Measurements from ENCODE around the gene TANC1.
A peak's percentile ranks its signal among the peaks of the same experiment; 100 is the strongest.

TANC1 gene

GRCh38 chr2:159026170-159026569 lies 57.7 kb downstream of the TANC1 start:
- no peak for DNase-seq (ENCODE audit: low spot score)
- no CpG with 5 or more reads among the region's 2 CpGs for WGBS, 2 donors (ENCODE audit: extremely low coverage in 2 of 2, insufficient read length in 2 of 2, insufficient replicate concordance in 1 of 2)
- no peak overlapping the region for H3K23ac ChIP-seq (ENCODE audit: low read depth, low read length, poor library complexity)

GRCh38 chr2:159028776-159029175 lies 60.3 kb downstream of the TANC1 start:
- Histone ChIP-seq H2AK5ac (ENCODE audit: low read depth, low read length) (no peak overlapping the region), H3K36me3 (replicated peaks in 1 of 2; ENCODE audit: control insufficient read depth in 2 of 2, insufficient read depth in 2 of 2, low read length in 2 of 2) (peaks cover 0 to 3% of the 10 kb centered on the region in 2 donors), H4K8ac (ENCODE audit: low read depth, low read length) (no peak overlapping the region), H2BK12ac (ENCODE audit: low read length) (no peak overlapping the region), H3K4ac (ENCODE audit: low read length) (no peak overlapping the region), H3K18ac (ENCODE audit: low read length) (no peak overlapping the region), H3K4me1 (ENCODE audit: control insufficient read depth in 2 of 2, insufficient read depth in 1 of 2, low read depth in 1 of 2, low read length in 2 of 2) (peaks cover 6 to 23% of the 10 kb centered on the region in 2 donors), H2BK120ac (ENCODE audit: low read depth, low read length) (no peak overlapping the region), H3K4me3 (ENCODE audit: low read length in 2 of 2) (no peak overlapping the region), H3K27me3 (ENCODE audit: control insufficient read depth in 3 of 3, insufficient read depth in 3 of 3, low read depth in 1 of 3, low read length in 3 of 3) (no peaks in the 10 kb centered on the region), H2BK5ac (ENCODE audit: low read length) (no peak overlapping the region), H3K14ac (ENCODE audit: low read length) (no peak overlapping the region), H3K79me1 (ENCODE audit: low read depth, low read length) (no peaks in the 10 kb centered on the region), H2BK15ac (ENCODE audit: low read length) (no peak overlapping the region), H3K23ac (ENCODE audit: low read depth, low read length, poor library complexity) (no peak overlapping the region), H3K9ac (ENCODE audit: low read depth, low read length, poor library complexity) (no peak overlapping the region), H3K9me3 (replicated peaks in 1 of 2; ENCODE audit: control insufficient read depth in 2 of 2, insufficient read depth in 1 of 2, low read depth in 1 of 2, low read length in 2 of 2) (no peaks in the 10 kb centered on the region), H3K27ac (replicated peaks; ENCODE audit: low read length) (no peak overlapping the region), H3K4me2 (ENCODE audit: insufficient read depth, low read length, poor library complexity, severe bottlenecking) (no peak overlapping the region), H4K91ac (ENCODE audit: low read depth, low read length, poor library complexity) (no peak overlapping the region), H2AFZ (ENCODE audit: low read length) (no peak overlapping the region)
- no peak for DNase-seq (ENCODE audit: low spot score)
- no CpG with 5 or more reads among the region's 1 CpG for WGBS, 2 donors (ENCODE audit: extremely low coverage in 2 of 2, insufficient read length in 2 of 2, insufficient replicate concordance in 1 of 2)

More at GRCh38 chr2:159026170-159026569, 57.7 kb downstream of the TANC1 start:
- H3K36me3 ChIP-seq (replicated peaks in 1 of 2; ENCODE audit: control insufficient read depth in 2 of 2, insufficient read depth in 2 of 2, low read length in 2 of 2), result no peaks in the 10 kb centered on the region
- no peaks in the 10 kb centered on the region for H3K27me3 ChIP-seq (ENCODE audit: control insufficient read depth in 3 of 3, insufficient read depth in 3 of 3, low read depth in 1 of 3, low read length in 3 of 3)
- H3K14ac ChIP-seq (ENCODE audit: low read length), result no peak overlapping the region
- no peak overlapping the region for H3K4me2 ChIP-seq (ENCODE audit: insufficient read depth, low read length, poor library complexity, severe bottlenecking)
- no peak overlapping the region for H3K9ac ChIP-seq (ENCODE audit: low read depth, low read length, poor library complexity)
- H3K4me1 ChIP-seq (ENCODE audit: control insufficient read depth in 2 of 2, insufficient read depth in 1 of 2, low read depth in 1 of 2, low read length in 2 of 2), result peaks cover 5 to 9% of the 10 kb centered on the region in 2 donors
- H3K4me3 ChIP-seq (ENCODE audit: low read length in 2 of 2), result no peak overlapping the region
- H2BK5ac ChIP-seq (ENCODE audit: low read length), result no peak overlapping the region
- H4K91ac ChIP-seq (ENCODE audit: low read depth, low read length, poor library complexity), result no peak overlapping the region
- no peak overlapping the region for H3K4ac ChIP-seq (ENCODE audit: low read length)
- no peak overlapping the region for H3K18ac ChIP-seq (ENCODE audit: low read length)
- no peak overlapping the region for H2BK15ac ChIP-seq (ENCODE audit: low read length)
- no peaks in the 10 kb centered on the region for H3K79me1 ChIP-seq (ENCODE audit: low read depth, low read length)
- H3K27ac ChIP-seq (replicated peaks; ENCODE audit: low read length), result no peak overlapping the region
- H2AFZ ChIP-seq (ENCODE audit: low read length), result no peak overlapping the region
- no peak overlapping the region for H2AK5ac ChIP-seq (ENCODE audit: low read depth, low read length)
- no peak overlapping the region for H4K8ac ChIP-seq (ENCODE audit: low read depth, low read length)
- H2BK12ac ChIP-seq (ENCODE audit: low read length), result no peak overlapping the region
- H3K9me3 ChIP-seq (replicated peaks in 1 of 2; ENCODE audit: control insufficient read depth in 2 of 2, insufficient read depth in 1 of 2, low read depth in 1 of 2, low read length in 2 of 2), result no peaks in the 10 kb centered on the region
- H2BK120ac ChIP-seq (ENCODE audit: low read depth, low read length), result no peak overlapping the region

GRCh38 chr2:159029936-159030335 lies 61.5 kb downstream of the TANC1 start:
- Histone ChIP-seq H4K91ac (ENCODE audit: low read depth, low read length, poor library complexity) (no peak overlapping the region), H2BK15ac (ENCODE audit: low read length) (no peak overlapping the region), H2AFZ (ENCODE audit: low read length) (no peak overlapping the region), H3K9me3 (replicated peaks in 1 of 2; ENCODE audit: control insufficient read depth in 2 of 2, insufficient read depth in 1 of 2, low read depth in 1 of 2, low read length in 2 of 2) (no peaks in the 10 kb centered on the region), H3K27ac (replicated peaks; ENCODE audit: low read length) (no peak overlapping the region), H3K27me3 (ENCODE audit: control insufficient read depth in 3 of 3, insufficient read depth in 3 of 3, low read depth in 1 of 3, low read length in 3 of 3) (no peaks in the 10 kb centered on the region), H3K36me3 (replicated peaks in 1 of 2; ENCODE audit: control insufficient read depth in 2 of 2, insufficient read depth in 2 of 2, low read length in 2 of 2) (peaks cover 0 to 3% of the 10 kb centered on the region in 2 donors), H3K18ac (ENCODE audit: low read length) (no peak overlapping the region), H3K9ac (ENCODE audit: low read depth, low read length, poor library complexity) (no peak overlapping the region), H4K8ac (ENCODE audit: low read depth, low read length) (no peak overlapping the region), H3K23ac (ENCODE audit: low read depth, low read length, poor library complexity) (no peak overlapping the region), H2BK12ac (ENCODE audit: low read length) (no peak overlapping the region), H3K4me2 (ENCODE audit: insufficient read depth, low read length, poor library complexity, severe bottlenecking) (no peak overlapping the region), H3K79me1 (ENCODE audit: low read depth, low read length) (no peaks in the 10 kb centered on the region), H3K4me3 (ENCODE audit: low read length in 2 of 2) (no peak overlapping the region), H3K14ac (ENCODE audit: low read length) (no peak overlapping the region), H2AK5ac (ENCODE audit: low read depth, low read length) (no peak overlapping the region), H2BK5ac (ENCODE audit: low read length) (no peak overlapping the region), H3K4ac (ENCODE audit: low read length) (no peak overlapping the region), H3K4me1 (ENCODE audit: control insufficient read depth in 2 of 2, insufficient read depth in 1 of 2, low read depth in 1 of 2, low read length in 2 of 2) (peaks cover 6 to 26% of the 10 kb centered on the region in 2 donors), H2BK120ac (ENCODE audit: low read depth, low read length) (no peak overlapping the region)
- no CpG with 5 or more reads among the region's 2 CpGs for WGBS, 2 donors (ENCODE audit: extremely low coverage in 2 of 2, insufficient read length in 2 of 2, insufficient replicate concordance in 1 of 2)
- DNase-seq (ENCODE audit: low spot score), result no peak

GRCh38 chr2:159030674-159031380 lies 62.4 kb downstream of the TANC1 start:
- Histone ChIP-seq H3K4me3 (ENCODE audit: low read length in 2 of 2) (no peak overlapping the region), H3K14ac (ENCODE audit: low read length) (no peak overlapping the region), H2AFZ (ENCODE audit: low read length) (no peak overlapping the region), H2AK5ac (ENCODE audit: low read depth, low read length) (no peak overlapping the region), H4K8ac (ENCODE audit: low read depth, low read length) (no peak overlapping the region), H4K91ac (ENCODE audit: low read depth, low read length, poor library complexity) (no peak overlapping the region), H3K9ac (ENCODE audit: low read depth, low read length, poor library complexity) (no peak overlapping the region), H3K4ac (ENCODE audit: low read length) (no peak overlapping the region), H2BK120ac (ENCODE audit: low read depth, low read length) (no peak overlapping the region), H2BK12ac (ENCODE audit: low read length) (no peak overlapping the region), H3K27me3 (ENCODE audit: control insufficient read depth in 3 of 3, insufficient read depth in 3 of 3, low read depth in 1 of 3, low read length in 3 of 3) (no peaks in the 10 kb centered on the region), H2BK15ac (ENCODE audit: low read length) (no peak overlapping the region), H3K79me1 (ENCODE audit: low read depth, low read length) (no peaks in the 10 kb centered on the region), H3K18ac (ENCODE audit: low read length) (peak overlapping the region; percentile 23), H3K36me3 (replicated peaks in 1 of 2; ENCODE audit: control insufficient read depth in 2 of 2, insufficient read depth in 2 of 2, low read length in 2 of 2) (peaks cover 0 to 3% of the 10 kb centered on the region in 2 donors), H3K4me1 (ENCODE audit: control insufficient read depth in 2 of 2, insufficient read depth in 1 of 2, low read depth in 1 of 2, low read length in 2 of 2) (peaks cover 6 to 26% of the 10 kb centered on the region in 2 donors), H3K27ac (replicated peaks; ENCODE audit: low read length) (no peak overlapping the region), H3K23ac (ENCODE audit: low read depth, low read length, poor library complexity) (no peak overlapping the region), H2BK5ac (ENCODE audit: low read length) (no peak overlapping the region), H3K9me3 (replicated peaks in 1 of 2; ENCODE audit: control insufficient read depth in 2 of 2, insufficient read depth in 1 of 2, low read depth in 1 of 2, low read length in 2 of 2) (no peaks in the 10 kb centered on the region), H3K4me2 (ENCODE audit: insufficient read depth, low read length, poor library complexity, severe bottlenecking) (no peak overlapping the region)
- DNase-seq (ENCODE audit: low spot score), result peak; percentile 37
- no CpG with 5 or more reads among the region's 2 CpGs for WGBS, 2 donors (ENCODE audit: extremely low coverage in 2 of 2, insufficient read length in 2 of 2, insufficient replicate concordance in 1 of 2)
